K562 treated with DMSO at 1 percent for 12 hours (cell line): Measurements from ENCODE around the gene NCR3LG1. TPM values are rescaled to one million over a fixed set of nuclear protein-coding genes. Genes with fewer than 3 reads are reported as not detected.

Experiments used
- total RNA-seq: library from RNA; unstranded; fragments of 300-600 nt; gene quantifications from 2 replicates; pipeline ENCODE4 v1.2.3, GENCODE V29; 2022; ENCODE audit not compliant: insufficient read depth

The NCR3LG1 gene
- 0.76 and 9.0 TPM in 2 replicates for total RNA-seq

GRCh38 chr11:17351510-17352176 is at the start of gene NCR3LG1:
TSS of gene NCR3LG1 (plus strand) at chr11:17351800. CDS start at chr11:17351970, 170 bp downstream.

GRCh38 chr11:17388609-17389210 is 37.1 kb downstream of the NCR3LG1 start, which contains the start of gene KCNJ11:
TSS of gene KCNJ11 (minus strand) at chr11:17388659. CDS start at chr11:17388091, 568 bp downstream.

Other genes with a start within 250 kb of the NCR3LG1 start
- gene PIK3C2A, start 143.8 kb upstream of the NCR3LG1 start, total RNA-seq, result 1.1 and 14.5 TPM in 2 replicates
- gene NUCB2, start 75.1 kb upstream of the NCR3LG1 start, total RNA-seq, result 90.2 and 126 TPM in 2 replicates
- 1.5 and 5.6 TPM in 2 replicates for gene KCNJ11, start 36.9 kb downstream of the NCR3LG1 start, total RNA-seq
- 1.2 TPM in 1 of 2 replicates, not detected in the other for gene ABCC8, start 125.0 kb downstream of the NCR3LG1 start, total RNA-seq
- gene USH1C, start 192.6 kb downstream of the NCR3LG1 start, total RNA-seq, result not detected in 2 replicates
- gene OTOG, start 195.5 kb downstream of the NCR3LG1 start, total RNA-seq, result not detected in 2 replicates